ENCODE measurements around the gene PI4K2B.

DNA sequence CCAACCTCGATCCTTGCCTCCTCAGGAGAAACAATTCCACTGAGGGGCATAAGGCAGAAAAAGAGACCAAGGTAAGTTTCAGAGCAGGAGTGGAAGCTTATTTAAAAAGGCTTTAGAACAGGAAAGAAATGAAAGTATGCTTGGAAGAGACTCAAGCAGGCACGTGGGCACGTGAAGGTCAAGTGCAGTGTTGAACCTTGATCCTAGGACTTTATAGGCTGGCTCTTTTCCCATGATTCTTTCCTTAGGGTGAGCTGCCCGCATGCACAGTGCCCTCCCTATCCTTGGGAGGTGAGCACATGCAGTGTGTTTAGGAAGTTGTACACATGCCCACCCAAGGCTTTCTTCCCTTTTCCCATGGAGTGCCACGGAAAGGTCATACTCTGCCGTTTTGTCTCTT is 4.0 kb upstream of the PI4K2B start:
- TF ChIP-seq, protein P1, sequence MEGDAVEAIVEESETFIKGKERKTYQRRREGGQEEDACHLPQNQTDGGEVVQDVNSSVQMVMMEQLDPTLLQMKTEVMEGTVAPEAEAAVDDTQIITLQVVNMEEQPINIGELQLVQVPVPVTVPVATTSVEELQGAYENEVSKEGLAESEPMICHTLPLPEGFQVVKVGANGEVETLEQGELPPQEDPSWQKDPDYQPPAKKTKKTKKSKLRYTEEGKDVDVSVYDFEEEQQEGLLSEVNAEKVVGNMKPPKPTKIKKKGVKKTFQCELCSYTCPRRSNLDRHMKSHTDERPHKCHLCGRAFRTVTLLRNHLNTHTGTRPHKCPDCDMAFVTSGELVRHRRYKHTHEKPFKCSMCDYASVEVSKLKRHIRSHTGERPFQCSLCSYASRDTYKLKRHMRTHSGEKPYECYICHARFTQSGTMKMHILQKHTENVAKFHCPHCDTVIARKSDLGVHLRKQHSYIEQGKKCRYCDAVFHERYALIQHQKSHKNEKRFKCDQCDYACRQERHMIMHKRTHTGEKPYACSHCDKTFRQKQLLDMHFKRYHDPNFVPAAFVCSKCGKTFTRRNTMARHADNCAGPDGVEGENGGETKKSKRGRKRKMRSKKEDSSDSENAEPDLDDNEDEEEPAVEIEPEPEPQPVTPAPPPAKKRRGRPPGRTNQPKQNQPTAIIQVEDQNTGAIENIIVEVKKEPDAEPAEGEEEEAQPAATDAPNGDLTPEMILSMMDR (conservative IDR thresholded peaks at IDR 0.05; ENCODE audit: low read depth in 2 of 2) = no peak
- TF ChIP-seq JUNB (IDR thresholded peaks at IDR 0.05; ENCODE audit: unreplicated experiment) (no peak), CREB1 (CRISPR knock-in tag; IDR thresholded peaks at IDR 0.05; ENCODE audit: low read depth) (no peak), EZH2phosphoT487 (IDR thresholded peaks at IDR 0.05; ENCODE audit: unreplicated experiment) (no peak), POLR2AphosphoS5 (IDR thresholded peaks at IDR 0.05; ENCODE audit: low read depth) (no peak), EZH2 (IDR thresholded peaks at IDR 0.05; ENCODE audit: low read depth, unreplicated experiment) (no peak), ZNF114 (CRISPR knock-in tag; IDR thresholded peaks at IDR 0.05) (no peak)
- TF ChIP-seq, protein P2, sequence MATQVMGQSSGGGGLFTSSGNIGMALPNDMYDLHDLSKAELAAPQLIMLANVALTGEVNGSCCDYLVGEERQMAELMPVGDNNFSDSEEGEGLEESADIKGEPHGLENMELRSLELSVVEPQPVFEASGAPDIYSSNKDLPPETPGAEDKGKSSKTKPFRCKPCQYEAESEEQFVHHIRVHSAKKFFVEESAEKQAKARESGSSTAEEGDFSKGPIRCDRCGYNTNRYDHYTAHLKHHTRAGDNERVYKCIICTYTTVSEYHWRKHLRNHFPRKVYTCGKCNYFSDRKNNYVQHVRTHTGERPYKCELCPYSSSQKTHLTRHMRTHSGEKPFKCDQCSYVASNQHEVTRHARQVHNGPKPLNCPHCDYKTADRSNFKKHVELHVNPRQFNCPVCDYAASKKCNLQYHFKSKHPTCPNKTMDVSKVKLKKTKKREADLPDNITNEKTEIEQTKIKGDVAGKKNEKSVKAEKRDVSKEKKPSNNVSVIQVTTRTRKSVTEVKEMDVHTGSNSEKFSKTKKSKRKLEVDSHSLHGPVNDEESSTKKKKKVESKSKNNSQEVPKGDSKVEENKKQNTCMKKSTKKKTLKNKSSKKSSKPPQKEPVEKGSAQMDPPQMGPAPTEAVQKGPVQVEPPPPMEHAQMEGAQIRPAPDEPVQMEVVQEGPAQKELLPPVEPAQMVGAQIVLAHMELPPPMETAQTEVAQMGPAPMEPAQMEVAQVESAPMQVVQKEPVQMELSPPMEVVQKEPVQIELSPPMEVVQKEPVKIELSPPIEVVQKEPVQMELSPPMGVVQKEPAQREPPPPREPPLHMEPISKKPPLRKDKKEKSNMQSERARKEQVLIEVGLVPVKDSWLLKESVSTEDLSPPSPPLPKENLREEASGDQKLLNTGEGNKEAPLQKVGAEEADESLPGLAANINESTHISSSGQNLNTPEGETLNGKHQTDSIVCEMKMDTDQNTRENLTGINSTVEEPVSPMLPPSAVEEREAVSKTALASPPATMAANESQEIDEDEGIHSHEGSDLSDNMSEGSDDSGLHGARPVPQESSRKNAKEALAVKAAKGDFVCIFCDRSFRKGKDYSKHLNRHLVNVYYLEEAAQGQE (IDR thresholded peaks at IDR 0.05; ENCODE audit: unreplicated experiment) = no peak
- TF ChIP-seq, protein P3, sequence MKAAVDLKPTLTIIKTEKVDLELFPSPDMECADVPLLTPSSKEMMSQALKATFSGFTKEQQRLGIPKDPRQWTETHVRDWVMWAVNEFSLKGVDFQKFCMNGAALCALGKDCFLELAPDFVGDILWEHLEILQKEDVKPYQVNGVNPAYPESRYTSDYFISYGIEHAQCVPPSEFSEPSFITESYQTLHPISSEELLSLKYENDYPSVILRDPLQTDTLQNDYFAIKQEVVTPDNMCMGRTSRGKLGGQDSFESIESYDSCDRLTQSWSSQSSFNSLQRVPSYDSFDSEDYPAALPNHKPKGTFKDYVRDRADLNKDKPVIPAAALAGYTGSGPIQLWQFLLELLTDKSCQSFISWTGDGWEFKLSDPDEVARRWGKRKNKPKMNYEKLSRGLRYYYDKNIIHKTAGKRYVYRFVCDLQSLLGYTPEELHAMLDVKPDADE (IDR thresholded peaks at IDR 0.05) = no peak
